CD4-positive, alpha-beta T cell (primary cell): Measurements from ENCODE around the gene SLC2A10. TPM values are rescaled to one million over a fixed set of nuclear protein-coding genes. Genes with fewer than 3 reads are reported as not detected.

Experiments
- ATAC-seq: fragments of 200-7000 bp; cut with Tn5 transposase; one replicate; pipeline ENCODE4 v1.10.0; 2022; ENCODE audit warnings: mild to moderate bottlenecking; ENCODE audit not compliant: poor library complexity
- CTCF ChIA-PET: fragments of 350-600 bp; sonication (Branson Sonifier 250); formaldehyde crosslinking; loops from one replicate; lab custom pipeline; 2021; ENCODE audit warnings: antibody characterized with exemption, inconsistent platforms; lab: Charles Lee
- POLR2A ChIA-PET: fragments of 350-600 bp; sonication (Branson Sonifier 250); formaldehyde crosslinking; loops from one replicate; lab custom pipeline; 2021; ENCODE audit warnings: antibody characterized with exemption, inconsistent platforms; lab: Charles Lee
- DNase-seq, 14 experiments: peaks; one replicate each; pipeline ENCODE4 v3.0.0-alpha.2; 2013 to 2020; ENCODE audit warnings: mixed read lengths in 2 of 14
- H3K27ac ChIP-seq, 2 donors: one replicate each; pipeline versions ENCODE4 v1.5.1 to v1.7.0; 2013; ENCODE audit warnings: low read length in 2 of 2, low read depth in 1 of 2, mild to moderate bottlenecking in 1 of 2
- H3K27me3 ChIP-seq, 2 experiments: 1 replicate in 1 of 2; 2 replicates in 1 of 2; pipeline versions ENCODE4 v1.6.1 to v1.7.0; 2013; ENCODE audit warnings: low read length in 2 of 2, control low read depth in 1 of 2, mild to moderate bottlenecking in 1 of 2, moderate library complexity in 1 of 2; ENCODE audit not compliant: insufficient read depth in 2 of 2, control insufficient read depth in 1 of 2
- H3K36me3 ChIP-seq: one replicate; pipeline ENCODE4 v1.6.1; 2013; ENCODE audit warnings: low read length, control low read depth; ENCODE audit not compliant: insufficient read depth
- H3K4me1 ChIP-seq: one replicate; pipeline ENCODE4 v1.6.1; 2013; ENCODE audit warnings: low read length, control low read depth; ENCODE audit not compliant: insufficient read depth
- H3K4me3 ChIP-seq: one replicate; pipeline ENCODE4 v1.5.1; 2013; ENCODE audit warnings: mild to moderate bottlenecking, low read length, moderate library complexity
- H3K9me3 ChIP-seq, 2 experiments: 1 replicate in 1 of 2; 2 replicates in 1 of 2; pipeline versions ENCODE4 v1.6.1 to v1.7.0; 2013; ENCODE audit warnings: low read length in 2 of 2, mild to moderate bottlenecking in 2 of 2, control low read depth in 1 of 2, moderate library complexity in 1 of 2; ENCODE audit not compliant: control insufficient read depth in 1 of 2, insufficient read depth in 1 of 2
- H3K27ac Mint-ChIP-seq: one replicate; pipeline ENCODE4 v1.8.0; 2020; ENCODE audit warnings: mixed read lengths
- H3K27me3 Mint-ChIP-seq: one replicate; pipeline ENCODE4 v1.8.0; 2021; ENCODE audit warnings: mixed read lengths
- H3K36me3 Mint-ChIP-seq: one replicate; pipeline ENCODE4 v1.8.0; 2021; ENCODE audit warnings: low read depth, mixed read lengths
- H3K4me1 Mint-ChIP-seq: one replicate; pipeline ENCODE4 v1.8.0; 2021; ENCODE audit warnings: low read depth, mixed read lengths
- H3K4me3 Mint-ChIP-seq: one replicate; pipeline ENCODE4 v1.8.0; 2020; ENCODE audit warnings: mild to moderate bottlenecking, mixed read lengths
- H3K9me3 Mint-ChIP-seq: one replicate; pipeline ENCODE4 v1.8.0; 2020; ENCODE audit warnings: mixed read lengths
- CTCF ChIP-seq: fragments of 200-600 bp; IDR thresholded peaks from one replicate; pipeline ENCODE4 v1.8.0; 2022; ENCODE audit warnings: antibody characterized with exemption, mild to moderate bottlenecking
- intact Hi-C, 2 experiments: fragments of 100-400 bp; cut with DNase I in 1 of 2; cut with micrococcal nuclease in 1 of 2; formaldehyde crosslinking; loops; one replicate each; pipeline versions ENCODE4 v1.15.1 to v1.9.0; 2023 to 2025; cut with DNase I, micrococcal nuclease
- total RNA-seq, 174 experiments: library from RNA in 2 of 174; stranded (reverse) in 2 of 174; gene quantifications; one replicate each; pipeline ENCODE4 v1.2.3 and lab custom pipeline; 2021 to 2026

SLC2A10 gene
- total RNA-seq, 2 experiments from 2014 or later = not detected

GRCh38 chr20:46779831-46780230 lies 70.4 kb downstream of the SLC2A10 start:
- ATAC-seq = no peak
- Histone ChIP-seq H3K4me1 (no peaks in the 10 kb centered on the region), H3K9me3 (no peaks in the 10 kb centered on the region), H3K4me3 (no peak overlapping the region), H3K27me3 (peaks cover 0 to 12% of the 10 kb centered on the region in 2 experiments), H3K27ac (no peak overlapping the region), H3K36me3 (no peaks in the 10 kb centered on the region)
- H3K9me3 Mint-ChIP-seq = no peaks in the 10 kb centered on the region
- no peak overlapping the region for H3K27ac Mint-ChIP-seq
- intact Hi-C loops = no loop called here
- DNase-seq = no peak
- no peak for TF ChIP-seq CTCF
- POLR2A ChIA-PET = no interaction called here
- H3K4me3 Mint-ChIP-seq = no peak overlapping the region
- peaks cover 35% of the 10 kb centered on the region for H3K27me3 Mint-ChIP-seq
- CTCF ChIA-PET = no interaction called here
- no peaks in the 10 kb centered on the region for H3K36me3 Mint-ChIP-seq
- H3K4me1 Mint-ChIP-seq = no peaks in the 10 kb centered on the region

GRCh38 chr20:46784436-46785127 lies 75.1 kb downstream of the SLC2A10 start:
- Mint-ChIP-seq H3K36me3 (no peaks in the 10 kb centered on the region), H3K27me3 (peaks cover 28% of the 10 kb centered on the region), H3K27ac (no peak overlapping the region), H3K4me1 (no peaks in the 10 kb centered on the region), H3K4me3 (no peak overlapping the region), H3K9me3 (no peaks in the 10 kb centered on the region)
- intact Hi-C loops = no loop called here
- no peak for DNase-seq
- H3K4me1 ChIP-seq = no peaks in the 10 kb centered on the region
- H3K9me3 ChIP-seq = peaks cover 0 to 3% of the 10 kb centered on the region in 2 experiments
- peaks cover 7 to 10% of the 10 kb centered on the region in 2 experiments for H3K27me3 ChIP-seq
- no peak for TF ChIP-seq CTCF
- ATAC-seq = no peak
- H3K27ac ChIP-seq = no peak overlapping the region
- ChIA-PET POLR2A (no interaction called here), CTCF (no interaction called here)
- H3K36me3 ChIP-seq = no peaks in the 10 kb centered on the region
- H3K4me3 ChIP-seq = no peak overlapping the region

Other genes starting within 250 kb of the SLC2A10 start
- gene ZNF334, start 196.1 kb upstream of the SLC2A10 start, total RNA-seq = under 1 TPM; 0.19 to 0.28 TPM
- gene OCSTAMP, start 159.0 kb upstream of the SLC2A10 start, total RNA-seq = not detected
- gene SLC13A3, start 58.2 kb upstream of the SLC2A10 start, total RNA-seq = under 1 TPM in 1 of 2 experiments, not detected in 1; 0.28 TPM
- gene TP53RK, start 20.2 kb upstream of the SLC2A10 start, total RNA-seq = 1 to 10 TPM; 3.9 to 4.5 TPM
- not detected for gene EYA2, start 185.2 kb downstream of the SLC2A10 start, total RNA-seq